Aorta (tissue), 5 donors: ENCODE data around the gene ELMO1. TPM values are rescaled to one million over a fixed set of nuclear protein-coding genes. Genes with fewer than 3 reads are reported as not detected.

ENCODE experiments used
- ATAC-seq: fragments of 200-7000 bp; cut with Tn5 transposase; one replicate; pipeline ENCODE4 v1.9.1; 2022; ENCODE audit warnings: moderate library complexity; ENCODE audit not compliant: low FRiP score
- DNase-seq, 2 donors: peaks; one replicate each; pipeline ENCODE4 v3.0.0-alpha.2; 2020
- H3K27ac ChIP-seq, 2 donors: one replicate each; pipeline ENCODE4 v1.5.1; 2013; ENCODE audit warnings: low read length in 2 of 2, mild to moderate bottlenecking in 2 of 2, moderate library complexity in 2 of 2, control low read depth in 1 of 2, inconsistent platforms in 1 of 2, low read depth in 1 of 2
- H3K27me3 ChIP-seq, 2 donors: one replicate each; pipeline ENCODE4 v1.6.1; 2013; ENCODE audit warnings: control low read depth in 1 of 2, low read length in 1 of 2, mild to moderate bottlenecking in 1 of 2, moderate library complexity in 1 of 2; ENCODE audit not compliant: insufficient read depth in 2 of 2, control insufficient read depth in 1 of 2
- H3K36me3 ChIP-seq, 2 donors: one replicate each; pipeline ENCODE4 v1.6.1; 2013; ENCODE audit warnings: control low read depth in 1 of 2, low read length in 1 of 2, mild to moderate bottlenecking in 1 of 2; ENCODE audit not compliant: insufficient read depth in 2 of 2, control insufficient read depth in 1 of 2
- H3K4me1 ChIP-seq, 2 donors: one replicate each; pipeline ENCODE4 v1.6.1; 2013; ENCODE audit warnings: low read length in 2 of 2, control low read depth in 1 of 2, mild to moderate bottlenecking in 1 of 2, moderate library complexity in 1 of 2; ENCODE audit not compliant: insufficient read depth in 2 of 2, control insufficient read depth in 1 of 2
- H3K4me3 ChIP-seq, 2 donors: one replicate each; pipeline ENCODE4 v1.5.1; 2013; ENCODE audit warnings: low read length in 2 of 2, control low read depth in 1 of 2, mild to moderate bottlenecking in 1 of 2
- H3K9me3 ChIP-seq: one replicate; pipeline ENCODE4 v1.6.1; 2013; ENCODE audit warnings: mild to moderate bottlenecking, low read length; ENCODE audit not compliant: control insufficient read depth
- WGBS, 2 donors: extraction: QIAGEN DNeasy Blood & Tissue Kit; methylation state at CpG; one replicate each; pipeline ENCODE4 v1.1.7; 2013; 5-methylcytosine and 5-hydroxymethylcytosine counted together
- intact Hi-C, 2 donors: fragments of 100-400 bp; cut with DNase I; formaldehyde crosslinking; loops; one replicate each; pipeline versions ENCODE4 v1.14.2 to v1.15.0; 2022
- polyA plus RNA-seq, 2 donors: library from polyadenylated mRNA; stranded (reverse); fragments of 200-250 nt; gene quantifications; one replicate each; pipeline ENCODE4 v1.2.3, GENCODE V29; 2013
- total RNA-seq, 2 donors: library from RNA; stranded (reverse); fragmentation: NEBNext Ultra II Directional; extraction: Animal tissue kit (Norgen Biotek cat#: 25700); gene quantifications; one replicate each; pipeline ENCODE4 v1.2.1, GENCODE V29; 2021
- donor health status: healthy with polysubstance abuse.
- donor health status: Bipolar disorder and iron deficiency.
- donor health status: DM: no; HTN: no; CAD: no.
- donor health status: DM: no; HTN: no; CAD: no.
- donor health status: DM: yes; HTN: yes; CAD: no.

The ELMO1 gene
- total and polyA plus RNA-seq, 4 donors = 1.8 to 86.9 (median 24.8) TPM

- no peak for ATAC-seq
- intact Hi-C loops = loop anchor here (5.0 to 10.0 kb wide), 2 partner anchors 49 to 211 kb away; no protein-coding TSS in a partner anchor
These were observed 462.7 kb downstream of the ELMO1 start for GRCh38 chr7:36985866-36986400.

GRCh38 chr7:36985316-36985715, 463.3 kb downstream of the ELMO1 start:
- H3K27ac ChIP-seq = no peak overlapping the region
- intact Hi-C loops = loop anchor here (5.0 to 10.0 kb wide), 2 partner anchors 49 to 212 kb away; no protein-coding TSS in a partner anchor
- ATAC-seq (no peak), DNase-seq (no peak)
- no peak overlapping the region for H3K4me3 ChIP-seq
- 26 to 40% methylated on average over 5 of the region's 5 CpGs for WGBS, 2 donors
- peaks cover 0 to 2% of the 10 kb centered on the region in 2 donors for H3K27me3 ChIP-seq
- no peaks in the 10 kb centered on the region for H3K36me3 ChIP-seq
- no peaks in the 10 kb centered on the region for H3K9me3 ChIP-seq
- H3K4me1 ChIP-seq = no peaks in the 10 kb centered on the region

More at GRCh38 chr7:36985866-36986400, 462.7 kb downstream of the ELMO1 start:
- Histone ChIP-seq H3K4me3 (no peak overlapping the region), H3K4me1 (no peaks in the 10 kb centered on the region), H3K9me3 (no peaks in the 10 kb centered on the region), H3K27ac (no peak overlapping the region), H3K27me3 (peaks cover 0 to 2% of the 10 kb centered on the region in 2 donors), H3K36me3 (no peaks in the 10 kb centered on the region)
- no peak for DNase-seq
- WGBS, 2 donors = 77 to 80% methylated on average over 13 of the region's 13 CpGs

- H3K27ac ChIP-seq = no peak overlapping the region
- DNase-seq = no peak
These were observed 463.9 kb downstream of the ELMO1 start for GRCh38 chr7:36984710-36985312.

GRCh38 chr7:36984041-36984521, 464.6 kb downstream of the ELMO1 start:
- Histone ChIP-seq H3K4me3 (no peak overlapping the region), H3K27ac (no peak overlapping the region), H3K36me3 (no peaks in the 10 kb centered on the region), H3K9me3 (no peaks in the 10 kb centered on the region), H3K4me1 (no peaks in the 10 kb centered on the region), H3K27me3 (peaks cover 0 to 2% of the 10 kb centered on the region in 2 donors)
- 89% methylated on average over 9 of the region's 9 CpGs for WGBS, 2 donors
- intact Hi-C loops = loop anchor here in 1 of 2 donors (10.0 kb wide), 1 partner anchor 51 kb away; no protein-coding TSS in a partner anchor
- DNase-seq (no peak), ATAC-seq (no peak)

More at GRCh38 chr7:36984710-36985312, 463.9 kb downstream of the ELMO1 start:
- Histone ChIP-seq H3K36me3 (no peaks in the 10 kb centered on the region), H3K4me1 (no peaks in the 10 kb centered on the region), H3K9me3 (no peaks in the 10 kb centered on the region), H3K27me3 (peaks cover 0 to 2% of the 10 kb centered on the region in 2 donors), H3K4me3 (no peak overlapping the region)
- intact Hi-C loops = loop anchor here (5.0 to 10.0 kb wide), 2 partner anchors 50 to 212 kb away; no protein-coding TSS in a partner anchor
- 43 to 50% methylated on average over 6 of the region's 6 CpGs for WGBS, 2 donors
- ATAC-seq = no peak

- ATAC-seq (no peak), DNase-seq (no peak)
- intact Hi-C loops = loop anchor here in 1 of 2 donors (10.0 kb wide), 1 partner anchor 52 kb away; no protein-coding TSS in a partner anchor
- Histone ChIP-seq H3K4me3 (no peak overlapping the region), H3K9me3 (no peaks in the 10 kb centered on the region), H3K27ac (no peak overlapping the region), H3K36me3 (no peaks in the 10 kb centered on the region), H3K4me1 (no peaks in the 10 kb centered on the region), H3K27me3 (peaks cover 0 to 2% of the 10 kb centered on the region in 2 donors)
- WGBS, 2 donors = 88 to 90% methylated on average over 3 of the region's 3 CpGs
These were observed 465.9 kb downstream of the ELMO1 start for GRCh38 chr7:36982766-36983165.

- H3K4me1 ChIP-seq = no peaks in the 10 kb centered on the region
- no peak overlapping the region for H3K4me3 ChIP-seq
- H3K27ac ChIP-seq = no peak overlapping the region
- WGBS, 2 donors = 15 to 21% methylated on average over 3 of the region's 3 CpGs
- no peaks in the 10 kb centered on the region for H3K9me3 ChIP-seq
- ATAC-seq = no peak
- no peak for DNase-seq
- H3K27me3 ChIP-seq = peaks cover 0 to 2% of the 10 kb centered on the region in 2 donors
- intact Hi-C loops = loop anchor here in 1 of 2 donors (10.0 kb wide), 1 partner anchor 55 kb away; no protein-coding TSS in a partner anchor
- no peaks in the 10 kb centered on the region for H3K36me3 ChIP-seq
These were observed 468.8 kb downstream of the ELMO1 start for GRCh38 chr7:36979810-36980248.

GRCh38 chr7:36978461-36978860, 470.2 kb downstream of the ELMO1 start:
- Histone ChIP-seq H3K27me3 (peaks cover 0 to 1% of the 10 kb centered on the region in 2 donors), H3K27ac (no peak overlapping the region), H3K9me3 (no peaks in the 10 kb centered on the region), H3K36me3 (no peaks in the 10 kb centered on the region), H3K4me1 (no peaks in the 10 kb centered on the region), H3K4me3 (no peak overlapping the region)
- no peak for DNase-seq
- 92 to 93% methylated on average over 2 of the region's 2 CpGs for WGBS, 2 donors
- no peak for ATAC-seq
- intact Hi-C loops = no loop called here

GRCh38 chr7:36977878-36978277, 470.8 kb downstream of the ELMO1 start:
- intact Hi-C loops = no loop called here
- Histone ChIP-seq H3K27ac (no peak overlapping the region), H3K27me3 (peaks cover 0 to 1% of the 10 kb centered on the region in 2 donors), H3K36me3 (no peaks in the 10 kb centered on the region), H3K4me3 (no peak overlapping the region), H3K9me3 (no peaks in the 10 kb centered on the region), H3K4me1 (no peaks in the 10 kb centered on the region)
- DNase-seq (no peak), ATAC-seq (no peak)
